Coronary artery (tissue), 2 donors: ENCODE measurements around the gene IGF2.

Experiments
- DNase-seq: peaks from one replicate; pipeline ENCODE4 v3.0.0-alpha.2; 2017; ENCODE audit warnings: low spot score
- H3K27ac ChIP-seq, 2 donors: fragments of 200-600 bp; sonication (generic); one replicate each; pipeline ENCODE4 v1.5.1; 2016 to 2019
- H3K4me3 ChIP-seq: fragments of 200-600 bp; sonication (generic); 2 replicates; pipeline ENCODE4 v1.5.1; 2016; ENCODE audit warnings: mild to moderate bottlenecking, moderate library complexity
- TF ChIP-seq, protein P1 (sequence below): fragments of 200-600 bp; sonication (generic); IDR thresholded peaks from one replicate; pipeline ENCODE4 v1.5.1; 2019; ENCODE audit warnings: antibody characterized with exemption

IGF2 gene

DNA sequence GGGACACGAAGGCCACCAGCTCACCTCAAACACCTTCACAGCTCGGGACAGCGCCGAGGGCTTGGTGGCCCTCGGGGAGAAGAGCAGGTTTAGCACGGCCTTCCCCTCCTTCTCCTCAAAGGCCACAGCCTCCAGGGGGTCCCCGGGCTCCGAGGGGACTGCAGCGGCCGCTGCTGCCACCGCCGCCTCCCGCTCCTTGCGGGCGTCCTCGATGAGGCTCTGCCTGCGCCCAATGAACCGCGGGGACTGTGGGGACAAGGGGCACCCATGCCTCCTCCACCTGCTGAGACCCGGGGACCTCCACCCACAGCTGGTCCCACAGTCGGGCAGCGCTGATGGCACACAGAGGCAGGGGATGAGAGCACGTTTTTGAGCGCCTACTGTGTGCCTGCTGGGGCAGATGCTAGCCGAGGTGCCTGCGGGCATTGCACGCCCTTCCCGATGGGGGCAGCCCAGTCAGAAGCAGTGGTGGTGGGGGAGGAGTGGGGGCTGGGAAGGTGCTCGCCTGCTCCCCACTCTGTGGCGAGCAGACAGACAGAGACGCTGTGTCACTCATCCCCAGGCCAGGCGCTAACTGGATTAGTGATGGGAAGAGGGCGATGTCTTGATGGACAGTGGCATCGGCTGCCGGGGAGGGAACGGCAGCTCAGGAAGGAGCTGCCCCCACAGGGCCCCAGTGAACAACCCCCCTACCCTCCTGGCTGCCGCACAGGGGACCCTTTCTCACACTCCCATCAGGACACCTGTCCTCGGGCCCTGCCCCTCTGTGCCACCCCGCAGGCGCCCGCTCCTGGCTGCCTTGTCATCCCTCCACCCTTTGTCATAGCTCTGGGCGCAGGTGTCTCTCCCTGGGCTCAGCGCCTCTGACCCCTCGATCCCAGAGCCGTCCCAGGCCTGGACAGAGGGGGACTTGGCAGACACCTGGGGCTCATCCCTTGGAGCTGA, 30.7 kb upstream of the IGF2 start:
- DNase-seq, result no peak
- TF ChIP-seq, protein P1, sequence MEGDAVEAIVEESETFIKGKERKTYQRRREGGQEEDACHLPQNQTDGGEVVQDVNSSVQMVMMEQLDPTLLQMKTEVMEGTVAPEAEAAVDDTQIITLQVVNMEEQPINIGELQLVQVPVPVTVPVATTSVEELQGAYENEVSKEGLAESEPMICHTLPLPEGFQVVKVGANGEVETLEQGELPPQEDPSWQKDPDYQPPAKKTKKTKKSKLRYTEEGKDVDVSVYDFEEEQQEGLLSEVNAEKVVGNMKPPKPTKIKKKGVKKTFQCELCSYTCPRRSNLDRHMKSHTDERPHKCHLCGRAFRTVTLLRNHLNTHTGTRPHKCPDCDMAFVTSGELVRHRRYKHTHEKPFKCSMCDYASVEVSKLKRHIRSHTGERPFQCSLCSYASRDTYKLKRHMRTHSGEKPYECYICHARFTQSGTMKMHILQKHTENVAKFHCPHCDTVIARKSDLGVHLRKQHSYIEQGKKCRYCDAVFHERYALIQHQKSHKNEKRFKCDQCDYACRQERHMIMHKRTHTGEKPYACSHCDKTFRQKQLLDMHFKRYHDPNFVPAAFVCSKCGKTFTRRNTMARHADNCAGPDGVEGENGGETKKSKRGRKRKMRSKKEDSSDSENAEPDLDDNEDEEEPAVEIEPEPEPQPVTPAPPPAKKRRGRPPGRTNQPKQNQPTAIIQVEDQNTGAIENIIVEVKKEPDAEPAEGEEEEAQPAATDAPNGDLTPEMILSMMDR, result no peak
- Histone ChIP-seq H3K27ac (no peak overlapping the region), H3K4me3 (no peak overlapping the region)

- DNase-seq, result no peak
- no peak overlapping the region for H3K27ac ChIP-seq
- H3K4me3 ChIP-seq, result no peak overlapping the region
- TF ChIP-seq, protein P1, result no peak
Measured at GRCh38 chr11:2169005-2169378, 29.8 kb upstream of the IGF2 start.

DNA sequence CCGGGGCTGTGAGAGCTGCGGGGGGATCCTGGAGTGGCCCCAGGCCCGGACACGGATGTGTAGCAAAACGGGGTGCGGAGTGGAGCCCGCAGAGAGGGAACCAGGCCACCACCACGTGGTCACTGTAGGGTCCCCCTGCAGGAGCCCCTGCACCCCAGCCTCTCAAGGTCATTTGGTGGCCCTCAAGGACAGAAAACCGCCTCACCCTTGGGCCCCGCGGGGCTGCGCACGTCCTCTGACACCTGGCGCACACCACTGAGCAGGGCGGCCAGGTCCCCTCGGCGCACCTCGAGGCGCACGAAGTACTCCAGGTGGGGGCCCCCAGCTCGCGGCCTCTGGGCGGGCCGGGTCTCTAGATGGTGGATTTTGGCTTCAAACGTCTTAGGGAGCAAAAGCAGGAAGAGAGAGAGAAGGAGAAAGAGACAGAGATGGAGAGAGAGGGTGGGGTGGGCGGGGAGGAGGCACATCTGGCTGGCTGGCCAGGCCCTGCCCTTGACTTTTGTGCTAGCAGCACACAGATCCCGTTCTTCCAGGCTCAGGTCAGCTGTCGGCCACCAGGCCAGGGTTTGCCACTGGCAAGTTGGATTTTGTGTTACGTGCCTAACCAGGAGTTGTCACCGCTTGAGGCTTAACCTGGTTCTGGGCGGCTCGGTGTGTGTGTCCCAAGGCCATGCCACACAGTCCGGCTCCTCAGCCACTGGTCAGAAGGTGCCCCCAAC, 29.3 kb upstream of the IGF2 start:
- Histone ChIP-seq H3K4me3 (no peak overlapping the region), H3K27ac (no peak overlapping the region)
- DNase-seq, result no peak
- TF ChIP-seq, protein P1, result no peak

GRCh38 chr11:2167141-2168045, 28.2 kb upstream of the IGF2 start:
- DNase-seq, result no peak
- H3K4me3 ChIP-seq, result no peak overlapping the region
- TF ChIP-seq, protein P1, result no peak
- no peak overlapping the region for H3K27ac ChIP-seq

DNA sequence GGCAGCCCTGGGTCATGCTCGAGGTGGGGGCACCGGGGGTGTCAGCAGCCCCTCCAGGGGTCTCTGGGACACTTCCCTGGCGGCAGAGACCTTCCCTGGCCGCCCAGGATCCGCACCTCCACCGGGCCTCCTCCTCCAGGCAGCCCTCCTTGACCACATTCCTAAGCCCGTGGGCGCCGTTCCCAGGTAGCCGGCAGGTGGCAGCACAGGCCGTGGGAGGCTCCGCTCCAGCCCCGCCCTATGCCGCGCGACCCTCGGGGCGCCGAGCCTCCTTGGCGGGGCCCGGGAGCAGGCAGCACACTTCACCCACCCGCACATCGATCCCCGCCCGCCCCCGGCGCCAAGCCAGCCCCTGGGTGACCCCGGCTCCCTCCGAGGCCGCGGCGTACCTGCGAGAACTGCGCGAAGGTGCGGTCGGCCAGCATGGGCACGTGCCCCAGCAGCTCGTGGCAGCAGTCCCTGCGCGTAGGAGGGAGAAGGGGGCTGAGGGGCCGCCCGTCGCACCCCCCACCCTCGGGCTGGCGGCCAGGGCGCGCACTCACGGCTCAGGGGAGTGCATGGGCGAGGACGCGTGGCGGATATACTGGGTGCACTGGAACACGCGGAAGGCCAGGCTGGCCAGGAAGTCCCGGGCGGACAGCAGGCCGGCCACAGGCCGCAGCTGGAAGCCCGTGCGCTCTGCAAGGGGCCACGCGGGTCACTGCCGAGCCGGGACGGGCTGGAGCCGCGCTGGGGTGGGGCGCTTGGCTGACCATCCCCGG, 27.1 kb upstream of the IGF2 start:
- H3K27ac ChIP-seq, result no peak overlapping the region
- TF ChIP-seq, protein P1, result peak; percentile 49
- H3K4me3 ChIP-seq, result peak overlapping the region; percentile 53
- no peak for DNase-seq

DNA sequence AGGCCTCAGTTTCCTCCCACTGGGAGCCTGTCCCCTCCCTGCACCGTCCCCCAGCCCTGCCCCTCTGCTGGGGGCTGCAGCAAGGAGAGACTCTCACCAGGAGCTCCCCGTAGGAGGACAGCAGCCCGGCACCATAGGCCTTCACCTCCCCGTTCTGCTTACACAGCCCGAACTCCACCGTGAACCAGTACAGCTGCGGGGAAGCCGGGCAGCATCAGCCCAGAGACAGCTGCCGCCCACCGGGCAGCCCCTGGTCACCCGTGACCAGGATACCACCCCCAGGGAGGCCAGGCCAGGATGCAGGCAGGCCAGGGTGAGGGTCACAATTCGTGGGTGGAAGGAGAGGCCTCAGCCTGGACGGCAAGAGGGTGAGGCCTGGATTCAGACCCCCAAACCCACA, 26.4 kb upstream of the IGF2 start:
- Histone ChIP-seq H3K27ac (no peak overlapping the region), H3K4me3 (no peak overlapping the region)
- TF ChIP-seq, protein P1, result no peak
- DNase-seq, result no peak
